Lower leg skin (tissue), 4 donors: ENCODE data around the gene TIAM2. TPM values are rescaled to one million over a fixed set of nuclear protein-coding genes. Genes with fewer than 3 reads are reported as not detected.
"Not testable (repeated sequence)": the region's sequence is repeated elsewhere in the genome, so short reads cannot be mapped to it uniquely, and the experiment has no call there.

Experiments used
- DNase-seq, 2 donors: peaks; one replicate each; pipeline ENCODE4 v3.0.0-alpha.2; 2019; ENCODE audit warnings: low spot score in 2 of 2
- H3K4me3 ChIP-seq: fragments of 200-600 bp; sonication (generic); 2 replicates; pipeline ENCODE4 v1.5.1; 2017; ENCODE audit warnings: mild to moderate bottlenecking, low read depth; ENCODE audit not compliant: poor library complexity, severe bottlenecking
- POLR2A ChIP-seq, 2 donors: fragments of 450-650 bp; IDR thresholded peaks; one replicate each; pipeline ENCODE4 v1.6.1; 2016 to 2017; ENCODE audit warnings: antibody characterized with exemption in 2 of 2, mild to moderate bottlenecking in 1 of 2, moderate library complexity in 1 of 2
- WGBS, 2 donors: methylation state at CpG; one replicate each; pipeline ENCODE4 v1.1.5; 2018; 5-methylcytosine and 5-hydroxymethylcytosine counted together
- intact Hi-C: fragments of 100-400 bp; cut with DNase I; formaldehyde crosslinking; loops from one replicate; pipeline ENCODE4 v1.15.0; 2023; ENCODE audit warnings: low total_unique reads
- total RNA-seq, 4 donors: library from RNA; depleted of rRNA; stranded (reverse); fragments of >200 nt; gene quantifications; one replicate each; pipeline ENCODE4 v1.1.0, GENCODE V29; 2016
- TF ChIP-seq, protein P1 (sequence below), 3 donors: fragments of 450-650 bp; IDR thresholded peaks; one replicate each; pipeline ENCODE4 v1.5.1; 2016; ENCODE audit warnings: antibody characterized with exemption in 3 of 3, mild to moderate bottlenecking in 3 of 3, moderate library complexity in 2 of 3

Gene TIAM2
- total RNA-seq, 4 donors from 2014 or later: 5.4 to 11.0 (median 7.4) TPM

GRCh38 chr6:155100087-155100486 lies 105.0 kb downstream of the TIAM2 start:
- no peak for TF ChIP-seq POLR2A (IDR thresholded peaks at IDR 0.05)
- TF ChIP-seq, protein P1, sequence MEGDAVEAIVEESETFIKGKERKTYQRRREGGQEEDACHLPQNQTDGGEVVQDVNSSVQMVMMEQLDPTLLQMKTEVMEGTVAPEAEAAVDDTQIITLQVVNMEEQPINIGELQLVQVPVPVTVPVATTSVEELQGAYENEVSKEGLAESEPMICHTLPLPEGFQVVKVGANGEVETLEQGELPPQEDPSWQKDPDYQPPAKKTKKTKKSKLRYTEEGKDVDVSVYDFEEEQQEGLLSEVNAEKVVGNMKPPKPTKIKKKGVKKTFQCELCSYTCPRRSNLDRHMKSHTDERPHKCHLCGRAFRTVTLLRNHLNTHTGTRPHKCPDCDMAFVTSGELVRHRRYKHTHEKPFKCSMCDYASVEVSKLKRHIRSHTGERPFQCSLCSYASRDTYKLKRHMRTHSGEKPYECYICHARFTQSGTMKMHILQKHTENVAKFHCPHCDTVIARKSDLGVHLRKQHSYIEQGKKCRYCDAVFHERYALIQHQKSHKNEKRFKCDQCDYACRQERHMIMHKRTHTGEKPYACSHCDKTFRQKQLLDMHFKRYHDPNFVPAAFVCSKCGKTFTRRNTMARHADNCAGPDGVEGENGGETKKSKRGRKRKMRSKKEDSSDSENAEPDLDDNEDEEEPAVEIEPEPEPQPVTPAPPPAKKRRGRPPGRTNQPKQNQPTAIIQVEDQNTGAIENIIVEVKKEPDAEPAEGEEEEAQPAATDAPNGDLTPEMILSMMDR (IDR thresholded peaks at IDR 0.05): no peak
- 81 to 83% methylated on average over 8 of the region's 8 CpGs for WGBS, 2 donors
- DNase-seq: no peak
- intact Hi-C loops: no loop called here
- H3K4me3 ChIP-seq: no peak overlapping the region

DNA sequence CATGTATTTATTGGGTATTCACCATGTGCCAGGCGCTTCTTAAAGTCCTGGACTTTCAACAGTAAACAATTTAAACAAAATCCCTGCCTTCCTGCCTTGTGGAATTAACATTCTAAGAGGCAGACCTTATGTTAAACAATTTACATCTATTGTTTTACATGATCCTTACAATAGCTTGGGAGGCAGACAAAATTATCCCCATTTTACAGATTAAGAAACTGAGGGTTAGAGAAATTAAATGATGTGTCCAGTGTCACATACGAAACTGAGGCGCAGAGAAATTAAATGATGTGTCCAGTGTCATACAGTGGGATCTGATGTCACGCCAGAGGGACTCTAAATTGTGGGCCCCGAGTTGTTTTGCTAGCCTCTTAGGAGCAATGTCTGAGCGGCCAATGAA lies 105.5 kb downstream of the TIAM2 start:
- intact Hi-C loops: no loop called here
- TF ChIP-seq, protein P1 (IDR thresholded peaks at IDR 0.05): no peak
- TF ChIP-seq POLR2A (IDR thresholded peaks at IDR 0.05): no peak
- 95 to 97% methylated on average over 6 of the region's 6 CpGs for WGBS, 2 donors
- no peak for DNase-seq
- H3K4me3 ChIP-seq: no peak overlapping the region

- H3K4me3 ChIP-seq, intact Hi-C loops, DNase-seq: not testable (repeated sequence)
- WGBS, 2 donors: 84 to 85% methylated on average over 9 of the region's 9 CpGs
These were observed 108.0 kb downstream of the TIAM2 start for GRCh38 chr6:155103083-155103645.

GRCh38 chr6:155103816-155104366 lies 108.8 kb downstream of the TIAM2 start:
- intact Hi-C loops: no loop called here
- no peak for DNase-seq
- WGBS, 2 donors: 25 to 30% methylated on average over 5 of the region's 5 CpGs
- TF ChIP-seq, protein P1 (IDR thresholded peaks at IDR 0.05): no peak
- TF ChIP-seq POLR2A (IDR thresholded peaks at IDR 0.05): no peak
- no peak overlapping the region for H3K4me3 ChIP-seq

- no peak overlapping the region for H3K4me3 ChIP-seq
- no peak for DNase-seq
- intact Hi-C loops: no loop called here
- no peak for TF ChIP-seq POLR2A (IDR thresholded peaks at IDR 0.05)
- TF ChIP-seq, protein P1 (IDR thresholded peaks at IDR 0.05): no peak
- WGBS, 2 donors: 64 to 70% methylated on average over 8 of the region's 8 CpGs
These were observed 111.5 kb downstream of the TIAM2 start for GRCh38 chr6:155106456-155107115.

GRCh38 chr6:155107432-155108069 lies 112.4 kb downstream of the TIAM2 start:
- 66 to 77% methylated on average over 7 of the region's 7 CpGs for WGBS, 2 donors
- no peak overlapping the region for H3K4me3 ChIP-seq
- TF ChIP-seq, protein P1 (IDR thresholded peaks at IDR 0.05): no peak
- TF ChIP-seq POLR2A (IDR thresholded peaks at IDR 0.05): no peak
- no peak for DNase-seq
- intact Hi-C loops: no loop called here
